Calu3 (cell line): ENCODE measurements around the gene DIAPH1. TPM values are rescaled to one million over a fixed set of nuclear protein-coding genes. Genes with fewer than 3 reads are reported as not detected.

Source experiments
- BruUV-seq: library from RNA; stranded (reverse); fragments of 400-500 nt; replicated peaks from 2 replicates; lab custom pipeline; 2021; lab: Mats Ljungman, UMichigan
- CTCF ChIA-PET: fragments of 300-600 bp; sonication (Branson Sonifier 250); formaldehyde crosslinking; loops from one replicate; lab custom pipeline; 2022; ENCODE audit warnings: antibody characterized with exemption; lab: Charles Lee
- DNase-seq: peaks from one replicate; pipeline ENCODE4 v3.0.0; 2022
- H3K27ac Mint-ChIP-seq: one replicate; pipeline ENCODE4 v1.8.0; 2022; ENCODE audit warnings: mixed read lengths; ENCODE audit not compliant: unreplicated experiment
- H3K27me3 Mint-ChIP-seq: one replicate; pipeline ENCODE4 v1.8.0; 2022; ENCODE audit warnings: mixed read lengths; ENCODE audit not compliant: unreplicated experiment
- H3K36me3 Mint-ChIP-seq: one replicate; pipeline ENCODE4 v1.8.0; 2022; ENCODE audit warnings: mild to moderate bottlenecking, moderate library complexity, mixed read lengths; ENCODE audit not compliant: insufficient read depth, unreplicated experiment
- H3K4me1 Mint-ChIP-seq: one replicate; pipeline ENCODE4 v1.8.0; 2022; ENCODE audit warnings: mild to moderate bottlenecking, low read depth, mixed read lengths; ENCODE audit not compliant: unreplicated experiment
- H3K4me3 Mint-ChIP-seq: one replicate; pipeline ENCODE4 v1.8.0; 2022; ENCODE audit warnings: mild to moderate bottlenecking, low read depth, moderate library complexity, mixed read lengths; ENCODE audit not compliant: unreplicated experiment
- H3K9me3 Mint-ChIP-seq: one replicate; pipeline ENCODE4 v1.8.0; 2022; ENCODE audit warnings: low read depth, mixed read lengths; ENCODE audit not compliant: unreplicated experiment
- intact Hi-C: fragments of 100-400 bp; cut with micrococcal nuclease; formaldehyde crosslinking; loops from one replicate; pipeline ENCODE4 v1.10.0; 2022; ENCODE audit not compliant: unreplicated experiment
- total RNA-seq: library from RNA; stranded (reverse); gene quantifications from 2 replicates; pipeline ENCODE4 v1.2.3, GENCODE V29; 2022
- TF ChIP-seq, protein P1 (sequence below): fragments of 200-600 bp; IDR thresholded peaks from one replicate; pipeline ENCODE4 v1.8.0; 2022; ENCODE audit warnings: antibody characterized with exemption; ENCODE audit not compliant: unreplicated experiment

Gene DIAPH1
- total RNA-seq, 1 experiment from 2014 or later: 219 TPM

DNA sequence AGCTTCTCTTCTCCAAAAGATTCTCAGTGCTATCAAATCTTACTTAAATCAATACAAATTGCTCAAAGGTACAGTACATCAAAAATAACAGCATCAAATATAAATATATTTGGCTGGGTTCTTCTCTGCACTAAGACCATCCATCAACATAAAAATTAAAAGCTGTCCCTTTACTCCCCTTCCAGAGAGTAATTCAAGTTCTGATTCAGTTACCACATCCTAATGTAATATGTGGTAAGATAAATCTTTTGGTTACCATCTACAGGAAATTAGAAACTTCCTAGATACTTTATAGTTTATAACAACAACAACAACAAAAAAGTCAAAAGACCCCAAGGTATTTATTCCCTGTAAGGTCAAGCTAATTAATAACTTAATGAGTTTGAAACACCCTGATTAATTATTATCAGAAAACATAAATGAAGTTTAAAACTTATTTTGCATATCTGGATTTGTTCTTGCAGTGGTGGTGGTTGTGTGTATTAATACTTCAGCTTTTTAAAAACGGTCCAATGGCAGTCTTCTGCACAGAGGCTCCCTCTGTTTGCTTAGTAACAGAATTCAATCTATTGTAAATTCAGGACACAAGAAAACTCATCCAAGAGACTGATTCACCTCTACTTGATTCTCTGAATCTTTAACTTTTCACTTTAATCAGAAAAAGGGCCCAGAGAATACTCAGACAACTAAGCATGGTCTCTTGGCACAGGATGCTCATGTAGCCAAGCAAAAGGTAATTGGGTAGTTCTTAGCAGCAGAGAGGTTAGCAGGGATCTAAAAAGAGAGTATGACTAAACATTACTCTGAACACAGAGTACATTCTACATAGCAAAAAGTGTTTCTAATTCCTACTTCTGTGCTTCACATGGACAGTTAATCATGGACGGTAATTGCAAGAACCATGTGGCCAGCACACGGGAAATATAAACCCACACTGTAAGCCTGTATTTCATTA is 20.1 kb downstream of the DIAPH1 start:
- no peak overlapping the region for H3K4me3 Mint-ChIP-seq
- H3K36me3 Mint-ChIP-seq: peaks cover 7% of the 10 kb centered on the region
- H3K9me3 Mint-ChIP-seq: no peaks in the 10 kb centered on the region
- H3K4me1 Mint-ChIP-seq: peaks cover 39% of the 10 kb centered on the region
- no peaks in the 10 kb centered on the region for H3K27me3 Mint-ChIP-seq
- CTCF ChIA-PET: no interaction called here
- no peak overlapping the region for H3K27ac Mint-ChIP-seq
- TF ChIP-seq, protein P1, sequence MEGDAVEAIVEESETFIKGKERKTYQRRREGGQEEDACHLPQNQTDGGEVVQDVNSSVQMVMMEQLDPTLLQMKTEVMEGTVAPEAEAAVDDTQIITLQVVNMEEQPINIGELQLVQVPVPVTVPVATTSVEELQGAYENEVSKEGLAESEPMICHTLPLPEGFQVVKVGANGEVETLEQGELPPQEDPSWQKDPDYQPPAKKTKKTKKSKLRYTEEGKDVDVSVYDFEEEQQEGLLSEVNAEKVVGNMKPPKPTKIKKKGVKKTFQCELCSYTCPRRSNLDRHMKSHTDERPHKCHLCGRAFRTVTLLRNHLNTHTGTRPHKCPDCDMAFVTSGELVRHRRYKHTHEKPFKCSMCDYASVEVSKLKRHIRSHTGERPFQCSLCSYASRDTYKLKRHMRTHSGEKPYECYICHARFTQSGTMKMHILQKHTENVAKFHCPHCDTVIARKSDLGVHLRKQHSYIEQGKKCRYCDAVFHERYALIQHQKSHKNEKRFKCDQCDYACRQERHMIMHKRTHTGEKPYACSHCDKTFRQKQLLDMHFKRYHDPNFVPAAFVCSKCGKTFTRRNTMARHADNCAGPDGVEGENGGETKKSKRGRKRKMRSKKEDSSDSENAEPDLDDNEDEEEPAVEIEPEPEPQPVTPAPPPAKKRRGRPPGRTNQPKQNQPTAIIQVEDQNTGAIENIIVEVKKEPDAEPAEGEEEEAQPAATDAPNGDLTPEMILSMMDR: no peak
- no TSS peak for BruUV-seq
- intact Hi-C loops: no loop called here
- DNase-seq: no peak

DNA sequence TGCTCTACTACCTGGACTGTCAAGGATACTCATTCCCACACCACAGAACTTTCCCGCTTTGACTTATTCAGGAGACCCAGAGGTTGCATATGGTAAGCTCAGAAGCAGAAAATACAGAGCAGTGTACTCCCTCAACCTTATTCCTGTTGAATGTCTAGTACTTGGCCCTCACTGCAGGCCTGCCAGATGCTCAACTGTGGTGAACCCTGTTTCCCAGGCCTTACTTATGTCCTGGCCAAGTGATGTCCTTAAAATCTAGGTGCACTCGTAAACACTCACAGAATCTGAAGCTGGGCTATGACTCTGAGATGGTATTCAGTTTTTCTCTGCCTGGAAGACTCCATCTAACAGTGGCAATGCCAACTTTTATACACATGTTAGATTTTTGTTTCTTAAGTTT is 21.0 kb downstream of the DIAPH1 start:
- H3K27me3 Mint-ChIP-seq: no peaks in the 10 kb centered on the region
- intact Hi-C loops: no loop called here
- H3K9me3 Mint-ChIP-seq: no peaks in the 10 kb centered on the region
- peaks cover 7% of the 10 kb centered on the region for H3K36me3 Mint-ChIP-seq
- CTCF ChIA-PET: interaction anchor here (1.1 to 1.4 kb wide), 2 partner anchors 22 to 39 kb away, joined by 3 to 4 read pairs; partner anchors contain the start of genes DIAPH1, HDAC3 and RELL2
- BruUV-seq: no TSS peak
- peaks cover 40% of the 10 kb centered on the region for H3K4me1 Mint-ChIP-seq
- no peak for DNase-seq
- H3K27ac Mint-ChIP-seq: peak overlapping the region; percentile 79
- TF ChIP-seq, protein P1: no peak
- H3K4me3 Mint-ChIP-seq: no peak overlapping the region

DNA sequence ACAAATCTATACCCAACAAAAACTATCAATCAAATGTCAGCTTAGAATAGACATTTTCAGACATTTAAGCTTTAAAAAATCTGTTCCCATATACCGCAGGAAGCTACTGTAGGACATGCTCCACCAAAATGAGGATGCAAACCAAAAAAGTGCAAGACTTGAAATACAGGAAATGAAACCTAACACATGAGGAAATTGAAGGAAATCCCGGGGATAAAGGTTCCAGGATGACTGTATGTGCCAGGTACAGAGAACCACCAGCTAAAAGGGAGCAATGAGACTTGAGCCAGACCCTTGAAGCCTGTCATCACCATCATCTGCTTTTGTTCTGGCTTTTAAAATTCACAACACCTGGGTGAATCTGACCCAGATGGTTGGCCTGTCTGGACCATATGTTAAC is 21.4 kb downstream of the DIAPH1 start:
- intact Hi-C loops: no loop called here
- Mint-ChIP-seq H3K9me3 (no peaks in the 10 kb centered on the region), H3K27ac (peak overlapping the region; percentile 79), H3K4me1 (peaks cover 45% of the 10 kb centered on the region), H3K36me3 (peaks cover 7% of the 10 kb centered on the region), H3K4me3 (no peak overlapping the region), H3K27me3 (no peaks in the 10 kb centered on the region)
- DNase-seq: no peak
- CTCF ChIA-PET: interaction anchor here (1.1 to 1.4 kb wide), 2 partner anchors 22 to 39 kb away, joined by 3 to 4 read pairs; partner anchors contain the start of genes DIAPH1, HDAC3 and RELL2
- TF ChIP-seq, protein P1: no peak
- no TSS peak for BruUV-seq

DNA sequence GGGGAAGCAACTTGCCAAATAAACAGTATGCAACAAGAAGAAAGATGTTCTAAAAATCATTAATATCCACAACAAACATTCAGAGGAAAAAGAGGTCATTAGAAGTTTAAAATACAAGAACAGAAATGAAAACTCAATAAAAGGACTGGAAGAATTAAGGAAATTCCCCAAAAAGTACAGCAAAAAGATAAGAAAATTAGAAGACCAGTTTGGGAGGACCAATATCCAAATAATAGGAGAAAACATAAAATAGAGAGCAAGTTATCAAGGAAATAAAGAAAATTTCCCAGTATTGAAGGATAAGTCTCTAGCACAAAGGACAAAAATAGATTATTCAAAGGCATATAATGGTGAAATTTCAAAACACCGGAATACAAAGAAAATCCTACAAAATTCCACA is 21.9 kb downstream of the DIAPH1 start:
- CTCF ChIA-PET: interaction anchor here (1.1 to 1.4 kb wide), 2 partner anchors 23 to 40 kb away, joined by 3 to 4 read pairs; partner anchors contain the start of genes DIAPH1, HDAC3 and RELL2
- no TSS peak for BruUV-seq
- intact Hi-C loops: no loop called here

More for the DNA sequence above, 21.9 kb downstream of the DIAPH1 start:
- Mint-ChIP-seq H3K27me3 (no peaks in the 10 kb centered on the region), H3K4me1 (peaks cover 47% of the 10 kb centered on the region), H3K9me3 (no peaks in the 10 kb centered on the region), H3K4me3 (no peak overlapping the region), H3K36me3 (peaks cover 7% of the 10 kb centered on the region), H3K27ac (peak overlapping the region; percentile 10)
- DNase-seq: no peak
- TF ChIP-seq, protein P1: no peak
